Natural killer cell (primary cell): ENCODE measurements around the gene KCNH3. TPM values are rescaled to one million over a fixed set of nuclear protein-coding genes. Genes with fewer than 3 reads are reported as not detected.
"Not testable (repeated sequence)": the region's sequence is repeated elsewhere in the genome, so short reads cannot be mapped to it uniquely, and the experiment has no call there.

Source experiments
- ATAC-seq, 3 donors: fragments of 150-1000 bp in 2 of 3; fragments of 200-7000 bp in 1 of 3; cut with Tn5 transposase; 1 replicate in 1 of 3; 2 replicates in 2 of 3; pipeline ENCODE4 v1.10.0; 2021; ENCODE audit warnings: mild to moderate bottlenecking in 2 of 3, moderate library complexity in 2 of 3
- DNase-seq, 2 donors: peaks; one replicate each; pipeline versions ENCODE4 v3.0.0 to v3.0.0-alpha.2; 2013 to 2021; ENCODE audit warnings: mixed read lengths in 1 of 2
- H3K27ac ChIP-seq: one replicate; pipeline ENCODE4 v1.5.1; 2013; ENCODE audit warnings: mild to moderate bottlenecking, low read length
- H3K27me3 ChIP-seq: one replicate; pipeline ENCODE4 v1.6.1; 2013; ENCODE audit warnings: low read length; ENCODE audit not compliant: control insufficient read depth, insufficient read depth
- H3K36me3 ChIP-seq: one replicate; pipeline ENCODE4 v1.6.1; 2013; ENCODE audit warnings: low read length; ENCODE audit not compliant: control insufficient read depth, insufficient read depth
- H3K4me1 ChIP-seq: one replicate; pipeline ENCODE4 v1.6.1; 2013; ENCODE audit warnings: low read length; ENCODE audit not compliant: control insufficient read depth, insufficient read depth
- H3K4me3 ChIP-seq: one replicate; pipeline ENCODE4 v1.5.1; 2013; ENCODE audit warnings: low read length
- H3K9me3 ChIP-seq: one replicate; pipeline ENCODE4 v1.6.1; 2013; ENCODE audit warnings: low read length; ENCODE audit not compliant: control insufficient read depth, insufficient read depth
- H3K27ac Mint-ChIP-seq, 2 donors: one replicate each; pipeline ENCODE4 v1.8.0; 2022; ENCODE audit warnings: mild to moderate bottlenecking in 2 of 2, mixed read lengths in 2 of 2, moderate library complexity in 1 of 2
- H3K27me3 Mint-ChIP-seq, 2 donors: one replicate each; pipeline ENCODE4 v1.8.0; 2022; ENCODE audit warnings: low read depth in 2 of 2, mixed read lengths in 2 of 2
- H3K36me3 Mint-ChIP-seq: one replicate; pipeline ENCODE4 v1.8.0; 2022; ENCODE audit warnings: mixed read lengths
- H3K4me1 Mint-ChIP-seq, 2 donors: one replicate each; pipeline ENCODE4 v1.8.0; 2022; ENCODE audit warnings: mixed read lengths in 2 of 2
- H3K4me3 Mint-ChIP-seq: one replicate; pipeline ENCODE4 v1.8.0; 2022; ENCODE audit warnings: mild to moderate bottlenecking, moderate library complexity, mixed read lengths
- H3K9me3 Mint-ChIP-seq, 2 donors: one replicate each; pipeline ENCODE4 v1.8.0; 2022; ENCODE audit warnings: mixed read lengths in 2 of 2
- WGBS: methylation state at CpG from one replicate; pipeline ENCODE4 v1.1.7; 2013; ENCODE audit warnings: missing lambda C conversion rate; ENCODE audit not compliant: insufficient coverage; 5-methylcytosine and 5-hydroxymethylcytosine counted together
- intact Hi-C: fragments of 100-400 bp; cut with micrococcal nuclease; formaldehyde crosslinking; loops from one replicate; pipeline ENCODE4 v1.14.2; 2022
- total RNA-seq, 4 donors: library from RNA; stranded (reverse); fragments of 120-200 nt in 1 of 4; gene quantifications; one replicate each; pipeline versions ENCODE4 v1.2.3 to v1.2.4, GENCODE V29; 2013 to 2022
- TF ChIP-seq, protein P1 (sequence below): fragments of 200-600 bp; IDR thresholded peaks from one replicate; pipeline ENCODE4 v1.8.0; 2022; ENCODE audit warnings: antibody characterized with exemption

Gene KCNH3
- total RNA-seq, 3 donors from 2014 or later (not counting 1 experiment from before 2014, with no cell fraction given) = 1.2 to 1.7 (median 1.6) TPM

DNA sequence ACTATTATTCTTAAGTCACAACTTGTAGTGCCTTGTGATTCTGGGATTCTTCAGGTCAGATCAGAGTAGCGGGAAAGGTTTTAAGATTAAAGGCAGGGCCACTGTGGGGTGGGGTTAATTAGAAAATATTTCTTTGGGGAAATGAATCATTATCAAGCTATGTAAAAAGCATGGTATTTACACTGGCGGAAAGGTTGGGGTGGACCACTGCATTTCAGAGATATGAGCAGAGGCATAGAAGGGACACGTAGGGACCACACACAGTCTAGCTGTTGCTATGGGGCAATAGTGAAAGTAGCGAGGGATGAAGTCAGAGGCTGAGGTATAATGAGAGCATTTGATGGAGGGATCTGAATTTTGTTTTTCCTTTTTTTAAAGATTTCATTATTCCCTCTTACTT is 31.7 kb upstream of the KCNH3 start:
- H3K36me3 Mint-ChIP-seq = no peaks in the 10 kb centered on the region
- no peaks in the 10 kb centered on the region for H3K9me3 ChIP-seq
- intact Hi-C loops = no loop called here
- H3K4me1 Mint-ChIP-seq = no peaks in the 10 kb centered on the region
- ATAC-seq (no peak), DNase-seq (no peak)
- TF ChIP-seq, protein P1, sequence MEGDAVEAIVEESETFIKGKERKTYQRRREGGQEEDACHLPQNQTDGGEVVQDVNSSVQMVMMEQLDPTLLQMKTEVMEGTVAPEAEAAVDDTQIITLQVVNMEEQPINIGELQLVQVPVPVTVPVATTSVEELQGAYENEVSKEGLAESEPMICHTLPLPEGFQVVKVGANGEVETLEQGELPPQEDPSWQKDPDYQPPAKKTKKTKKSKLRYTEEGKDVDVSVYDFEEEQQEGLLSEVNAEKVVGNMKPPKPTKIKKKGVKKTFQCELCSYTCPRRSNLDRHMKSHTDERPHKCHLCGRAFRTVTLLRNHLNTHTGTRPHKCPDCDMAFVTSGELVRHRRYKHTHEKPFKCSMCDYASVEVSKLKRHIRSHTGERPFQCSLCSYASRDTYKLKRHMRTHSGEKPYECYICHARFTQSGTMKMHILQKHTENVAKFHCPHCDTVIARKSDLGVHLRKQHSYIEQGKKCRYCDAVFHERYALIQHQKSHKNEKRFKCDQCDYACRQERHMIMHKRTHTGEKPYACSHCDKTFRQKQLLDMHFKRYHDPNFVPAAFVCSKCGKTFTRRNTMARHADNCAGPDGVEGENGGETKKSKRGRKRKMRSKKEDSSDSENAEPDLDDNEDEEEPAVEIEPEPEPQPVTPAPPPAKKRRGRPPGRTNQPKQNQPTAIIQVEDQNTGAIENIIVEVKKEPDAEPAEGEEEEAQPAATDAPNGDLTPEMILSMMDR = no peak
- no peaks in the 10 kb centered on the region for H3K27me3 ChIP-seq
- WGBS = 96% methylated on average over 4 of the region's 4 CpGs
- H3K36me3 ChIP-seq = no peaks in the 10 kb centered on the region
- no peaks in the 10 kb centered on the region for H3K9me3 Mint-ChIP-seq
- no peaks in the 10 kb centered on the region for H3K27me3 Mint-ChIP-seq
- no peak overlapping the region for H3K27ac Mint-ChIP-seq
- H3K27ac ChIP-seq = no peak overlapping the region
- H3K4me3 Mint-ChIP-seq = no peak overlapping the region
- no peaks in the 10 kb centered on the region for H3K4me1 ChIP-seq
- no peak overlapping the region for H3K4me3 ChIP-seq

DNA sequence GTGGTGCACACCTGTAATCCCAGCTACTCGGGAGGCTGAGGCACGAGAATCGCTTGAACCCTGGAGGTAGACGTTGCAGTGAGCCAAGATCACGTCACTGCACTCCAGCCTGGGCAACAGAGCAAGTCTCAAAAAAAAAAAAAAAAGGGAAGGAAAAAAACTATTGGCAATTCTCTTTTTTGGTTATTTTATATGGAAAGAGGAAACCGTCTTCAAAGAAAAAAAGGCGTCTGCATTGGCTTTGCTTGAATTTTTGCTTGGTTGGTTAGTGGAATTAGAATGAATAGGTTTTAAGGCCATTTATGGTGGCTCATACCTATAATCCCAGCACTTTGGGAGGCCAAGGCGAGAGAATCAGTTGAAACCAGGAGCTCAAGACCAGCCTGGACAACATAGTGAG is 29.1 kb upstream of the KCNH3 start:
- H3K4me3 Mint-ChIP-seq, H3K27ac ChIP-seq, H3K4me1 Mint-ChIP-seq, H3K9me3 Mint-ChIP-seq, DNase-seq, intact Hi-C loops, H3K36me3 Mint-ChIP-seq, H3K27ac Mint-ChIP-seq, H3K27me3 ChIP-seq, H3K36me3 ChIP-seq, H3K27me3 Mint-ChIP-seq, H3K9me3 ChIP-seq, ATAC-seq, H3K4me3 ChIP-seq, H3K4me1 ChIP-seq: not testable (repeated sequence)
- 95% methylated on average over 8 of the region's 8 CpGs for WGBS

DNA sequence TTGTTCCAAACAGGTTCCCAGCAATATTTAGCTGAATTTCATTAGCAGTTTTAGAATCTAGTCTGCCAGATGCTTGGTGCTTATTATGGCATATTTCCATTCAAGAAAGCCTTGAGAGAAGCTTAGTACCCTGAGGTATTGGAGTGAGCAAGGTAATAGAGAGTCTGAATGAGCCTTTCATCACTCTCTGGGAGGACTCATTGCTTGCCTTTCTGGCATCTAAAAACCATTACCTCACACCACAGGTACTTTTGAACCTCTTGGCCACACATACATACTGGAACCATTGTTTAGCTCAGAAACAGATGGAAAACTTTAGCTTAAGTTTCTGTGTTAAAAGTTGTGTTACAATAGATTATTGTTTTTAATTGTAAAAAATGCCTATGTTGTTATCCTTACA is 27.4 kb upstream of the KCNH3 start:
- no peaks in the 10 kb centered on the region for H3K4me1 Mint-ChIP-seq

DNA sequence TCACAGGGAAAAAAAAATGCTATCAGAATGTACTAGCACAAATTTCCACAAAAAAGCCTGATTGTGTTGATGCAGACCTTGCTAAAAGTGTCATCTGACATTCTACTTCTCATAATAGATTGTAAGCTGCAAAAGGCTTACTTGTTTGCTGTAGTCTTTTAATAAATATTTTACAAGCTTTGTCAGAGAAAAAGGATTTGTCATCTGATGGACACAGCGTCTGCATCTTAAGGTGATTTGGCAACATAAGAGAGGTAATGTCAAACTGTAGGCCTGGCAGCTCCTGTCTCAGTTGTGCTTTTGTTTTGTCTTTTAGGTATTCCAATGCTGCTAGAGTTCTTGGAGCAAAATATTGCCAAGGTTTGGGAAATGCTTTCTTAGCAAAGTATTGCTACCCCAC is 26.3 kb upstream of the KCNH3 start:
- no peaks in the 10 kb centered on the region for H3K36me3 Mint-ChIP-seq
- no peak overlapping the region for H3K4me3 Mint-ChIP-seq
- H3K9me3 Mint-ChIP-seq = no peaks in the 10 kb centered on the region
- H3K9me3 ChIP-seq = no peaks in the 10 kb centered on the region
- TF ChIP-seq, protein P1 = no peak
- H3K36me3 ChIP-seq = no peaks in the 10 kb centered on the region
- H3K27me3 Mint-ChIP-seq = no peaks in the 10 kb centered on the region
- no peaks in the 10 kb centered on the region for H3K27me3 ChIP-seq
- intact Hi-C loops = no loop called here
- no peak overlapping the region for H3K4me3 ChIP-seq
- no peaks in the 10 kb centered on the region for H3K4me1 ChIP-seq
- no peak overlapping the region for H3K27ac Mint-ChIP-seq
- no peaks in the 10 kb centered on the region for H3K4me1 Mint-ChIP-seq
- WGBS = 100% methylated on average over 1 of the region's 1 CpG
- no peak overlapping the region for H3K27ac ChIP-seq
- ATAC-seq = no peak
- no peak for DNase-seq

More for the DNA sequence above, 27.4 kb upstream of the KCNH3 start:
- H3K9me3 Mint-ChIP-seq = no peaks in the 10 kb centered on the region
- Histone ChIP-seq H3K4me3 (no peak overlapping the region), H3K9me3 (no peaks in the 10 kb centered on the region), H3K4me1 (no peaks in the 10 kb centered on the region), H3K27ac (no peak overlapping the region), H3K27me3 (no peaks in the 10 kb centered on the region), H3K36me3 (no peaks in the 10 kb centered on the region)
- H3K27me3 Mint-ChIP-seq = no peaks in the 10 kb centered on the region
- ATAC-seq (no peak), DNase-seq (no peak)
- TF ChIP-seq, protein P1 = no peak
- intact Hi-C loops = no loop called here
- no peak overlapping the region for H3K4me3 Mint-ChIP-seq
- H3K36me3 Mint-ChIP-seq = no peaks in the 10 kb centered on the region
- H3K27ac Mint-ChIP-seq = no peak overlapping the region
